Breast epithelium (tissue), 3 donors: ENCODE data around the gene NDST1.

ENCODE experiments used
- CTCF ChIP-seq, 3 donors: fragments of 450-650 bp; IDR thresholded peaks; one replicate each; pipeline ENCODE4 v1.5.1; 2016 to 2017; ENCODE audit warnings: antibody characterized with exemption in 3 of 3, mild to moderate bottlenecking in 3 of 3, moderate library complexity in 3 of 3
- POLR2AphosphoS5 ChIP-seq, 3 donors: sonication (generic); formaldehyde crosslinking; IDR thresholded peaks; one replicate each; pipeline ENCODE4 v1.6.1; 2017; ENCODE audit warnings: antibody characterized with exemption in 3 of 3

GRCh38 chr5:150574818-150575547 is 67.1 kb downstream of the NDST1 start:
- TF ChIP-seq CTCF (IDR thresholded peaks at IDR 0.05) (no peak), POLR2AphosphoS5 (IDR thresholded peaks at IDR 0.05) (no peak)
